Measurements from ENCODE around the gene RPS6KL1. TPM values are rescaled to one million over a fixed set of nuclear protein-coding genes. Genes with fewer than 3 reads are reported as not detected.

Gene RPS6KL1, protein sequence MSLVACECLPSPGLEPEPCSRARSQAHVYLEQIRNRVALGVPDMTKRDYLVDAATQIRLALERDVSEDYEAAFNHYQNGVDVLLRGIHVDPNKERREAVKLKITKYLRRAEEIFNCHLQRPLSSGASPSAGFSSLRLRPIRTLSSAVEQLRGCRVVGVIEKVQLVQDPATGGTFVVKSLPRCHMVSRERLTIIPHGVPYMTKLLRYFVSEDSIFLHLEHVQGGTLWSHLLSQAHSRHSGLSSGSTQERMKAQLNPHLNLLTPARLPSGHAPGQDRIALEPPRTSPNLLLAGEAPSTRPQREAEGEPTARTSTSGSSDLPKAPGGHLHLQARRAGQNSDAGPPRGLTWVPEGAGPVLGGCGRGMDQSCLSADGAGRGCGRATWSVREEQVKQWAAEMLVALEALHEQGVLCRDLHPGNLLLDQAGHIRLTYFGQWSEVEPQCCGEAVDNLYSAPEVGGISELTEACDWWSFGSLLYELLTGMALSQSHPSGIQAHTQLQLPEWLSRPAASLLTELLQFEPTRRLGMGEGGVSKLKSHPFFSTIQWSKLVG
- under 1 TPM in 2 of 6 donors, not detected in 4; 0.34 to 0.42 TPM for polyA plus RNA-seq (ENCODE audit: low read depth in 6 of 6)

DNA sequence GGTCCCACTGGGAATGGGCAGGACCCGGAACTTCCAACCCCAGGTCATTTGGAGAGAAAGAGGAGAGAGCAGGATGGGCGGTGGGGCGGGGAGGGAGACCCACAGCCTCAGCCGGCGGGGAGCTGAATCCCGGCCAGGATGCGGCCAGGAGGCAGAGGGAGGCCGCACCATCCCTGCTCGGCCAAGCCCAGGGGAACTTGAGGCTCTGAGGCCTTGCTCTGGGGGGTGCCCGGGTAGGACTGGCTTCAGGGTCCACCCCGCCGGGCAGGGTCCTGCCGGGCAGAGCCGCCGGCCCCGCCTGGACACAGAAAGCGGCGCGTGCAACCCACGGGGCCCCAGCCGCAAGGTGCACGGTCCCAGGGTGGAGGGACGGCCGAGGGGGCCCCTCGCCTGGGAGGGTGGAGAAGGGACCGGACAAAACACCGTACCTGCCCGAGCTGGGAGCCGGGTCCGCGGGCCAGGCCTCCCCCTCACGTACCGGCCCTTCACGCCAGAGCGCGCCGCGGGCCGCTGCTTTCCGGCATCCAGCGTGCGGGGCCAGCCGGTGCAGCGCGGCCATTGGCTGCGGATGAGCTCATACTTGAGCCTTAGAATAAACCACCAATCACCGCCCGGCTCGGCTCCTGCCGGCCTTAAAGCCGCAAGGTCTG is at the start of gene RPS6KL1:
RPS6KL1 (minus strand) TSS at position 509 of the 650 bp plus-strand sequence. CDS start 1,719 bp downstream, outside the sequence.
- Mint-ChIP-seq H3K4me1 (peaks cover 5 to 13% (median 6%) of the 10 kb centered on the region in 3 donors), H3K9me3 (peaks cover 0 to 2% (median 0%) of the 10 kb centered on the region in 7 donors), H3K36me3 (no peaks in the 10 kb centered on the region), H3K4me3 (peak within 1 kb of the TSS in 7 of 8 donors; percentile 41 to 75 (median 60)), H3K27me3 (peaks cover 6 to 17% (median 14%) of the 10 kb centered on the region in 3 donors), H3K27ac (peak within 1 kb of the TSS in 2 of 6 donors; percentile 22 to 32)
- ATAC-seq (ENCODE audit: low read depth in 2 of 2) (peak; percentile 94 to 97), DNase-seq (no peak)

DNA sequence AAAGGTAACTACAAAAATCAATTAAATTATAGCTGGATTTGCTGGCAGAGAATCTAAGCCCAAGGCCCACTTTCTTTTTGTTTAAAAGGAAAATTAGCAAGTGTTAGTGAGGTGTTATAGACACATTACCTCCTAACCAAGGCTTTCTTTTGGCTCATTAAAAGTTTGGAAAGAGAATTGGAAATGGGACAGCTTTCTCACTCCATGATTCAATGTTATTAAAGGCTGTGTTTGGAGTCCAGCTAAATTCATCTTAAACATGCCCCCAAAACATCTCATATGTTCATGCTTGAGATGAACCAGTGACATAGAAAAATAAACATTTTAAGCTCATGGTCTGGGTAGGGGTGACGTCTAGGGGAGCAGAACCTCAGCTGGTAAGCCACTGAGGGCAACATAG is 45.8 kb upstream of the RPS6KL1 start:
- Mint-ChIP-seq H3K36me3 (no peaks in the 10 kb centered on the region), H3K9me3 (no peaks in the 10 kb centered on the region), H3K27ac (peak overlapping the region in 1 of 6 donors; percentile 60), H3K4me1 (peaks cover 0 to 4% (median 1%) of the 10 kb centered on the region in 3 donors), H3K4me3 (no peak overlapping the region), H3K27me3 (no peaks in the 10 kb centered on the region)
- DNase-seq: no peak
- ATAC-seq (ENCODE audit: low read depth in 2 of 2): no peak

DNA sequence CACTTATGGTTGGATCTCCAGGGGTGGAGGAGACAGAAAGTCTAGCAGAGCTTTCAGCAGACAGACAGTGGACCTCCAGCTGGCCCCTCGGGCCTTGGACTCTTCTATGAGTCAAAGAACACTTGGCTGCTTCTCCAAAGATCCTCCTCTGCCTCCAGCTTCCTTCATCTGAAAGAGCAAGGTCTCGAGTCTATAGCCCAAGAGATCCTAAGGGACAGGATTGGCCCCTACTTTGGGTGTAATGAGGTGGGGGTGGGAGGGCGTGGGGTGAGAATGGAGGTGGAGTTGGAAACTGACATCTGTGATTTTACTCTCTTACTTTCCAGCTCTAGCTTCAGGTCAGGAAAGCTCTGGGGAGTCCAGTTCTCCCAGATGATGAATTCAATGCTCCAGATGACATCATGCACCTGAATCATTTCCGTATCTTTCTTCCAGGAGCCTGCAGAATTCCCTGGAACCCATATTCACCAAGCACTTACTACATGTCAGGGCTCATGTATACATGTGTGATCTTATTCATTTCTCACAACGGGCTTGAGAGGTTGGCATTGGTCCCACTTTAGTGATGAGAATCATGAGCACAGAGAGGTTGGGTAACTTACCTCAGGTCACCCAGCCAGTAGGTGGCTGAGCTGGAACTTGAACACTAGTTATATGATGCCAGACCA is 42.6 kb upstream of the RPS6KL1 start:
- Mint-ChIP-seq H3K36me3 (no peaks in the 10 kb centered on the region), H3K27me3 (no peaks in the 10 kb centered on the region), H3K4me3 (no peak overlapping the region), H3K27ac (peak overlapping the region in 1 of 6 donors; percentile 50), H3K9me3 (no peaks in the 10 kb centered on the region), H3K4me1 (peaks cover 19 to 25% (median 21%) of the 10 kb centered on the region in 3 donors)
- no peak for ATAC-seq (ENCODE audit: low read depth in 2 of 2)
- DNase-seq: no peak

DNA sequence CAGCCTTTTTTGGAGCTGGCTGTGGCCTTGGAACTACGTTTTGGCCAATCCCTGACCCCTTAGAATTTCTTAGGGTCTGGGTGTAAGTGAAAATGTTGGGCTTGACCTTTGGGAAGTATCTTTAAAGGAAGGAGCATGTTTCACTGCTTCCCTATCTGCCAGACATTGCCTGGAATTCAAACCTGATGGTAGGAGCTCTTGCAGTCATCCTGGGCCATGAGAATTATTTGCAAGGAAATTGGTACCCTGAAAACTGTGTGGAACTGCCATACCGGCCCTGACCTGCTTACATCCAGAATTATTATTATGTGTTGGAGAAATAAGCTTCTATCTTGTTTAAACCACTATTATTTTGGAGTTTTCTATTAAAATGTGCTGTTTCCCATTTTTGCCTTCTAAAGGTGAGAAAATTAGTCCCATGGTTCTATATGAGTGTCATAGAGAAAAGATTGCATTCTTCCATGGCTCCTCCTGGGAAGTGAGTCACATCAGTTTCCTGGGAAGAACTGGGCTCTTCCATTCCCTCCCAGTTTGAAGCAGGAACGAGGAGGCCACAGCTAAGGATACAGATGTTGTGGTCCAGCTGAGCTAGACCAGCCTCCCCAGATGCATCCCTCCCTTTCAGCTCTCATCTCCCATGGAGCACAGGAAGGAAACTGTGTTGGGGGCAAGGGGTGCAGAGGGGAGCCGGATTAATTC is 41.9 kb upstream of the RPS6KL1 start:
- Mint-ChIP-seq H3K27ac (no peak overlapping the region), H3K4me3 (no peak overlapping the region)

DNA sequence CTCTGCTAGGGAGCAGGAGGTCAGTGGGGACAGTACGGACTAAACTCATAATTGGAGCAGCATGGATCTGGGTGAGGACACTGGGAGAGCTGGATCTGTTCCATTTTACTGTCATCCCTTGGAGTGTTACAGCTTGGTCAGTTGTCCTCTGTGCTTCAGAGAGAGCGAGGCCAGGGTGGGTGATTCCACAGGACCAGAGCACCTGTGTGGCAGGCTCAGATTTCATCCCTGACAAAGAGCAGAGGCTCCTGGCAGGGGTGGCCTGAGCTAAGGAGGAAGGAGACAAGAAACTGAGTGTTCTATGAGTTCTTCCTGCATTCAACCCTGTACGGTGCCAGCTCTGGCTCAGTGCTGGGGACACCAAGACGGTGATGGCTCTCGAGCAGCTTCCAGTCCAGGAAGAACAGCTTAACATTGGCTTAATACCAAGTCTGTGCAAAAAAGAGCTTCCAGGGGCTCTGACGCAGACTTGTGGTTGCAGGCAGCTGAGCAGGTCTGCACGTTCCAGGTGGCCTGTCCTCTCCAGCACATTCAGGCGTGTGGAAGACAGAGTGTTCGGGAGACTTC is 40.7 kb upstream of the RPS6KL1 start:
- no peaks in the 10 kb centered on the region for H3K9me3 Mint-ChIP-seq
- DNase-seq (no peak), ATAC-seq (ENCODE audit: low read depth in 2 of 2) (peak; percentile 8 to 13)
- H3K4me3 Mint-ChIP-seq: peak overlapping the region in 1 of 8 donors; percentile 12
- H3K36me3 Mint-ChIP-seq: no peaks in the 10 kb centered on the region
- peak overlapping the region in 3 of 6 donors; percentile 4 to 89 (median 74) for H3K27ac Mint-ChIP-seq
- H3K4me1 Mint-ChIP-seq: peaks cover 19 to 25% (median 21%) of the 10 kb centered on the region in 3 donors
- no peaks in the 10 kb centered on the region for H3K27me3 Mint-ChIP-seq

More for the DNA sequence above, 41.9 kb upstream of the RPS6KL1 start:
- peaks cover 19 to 25% (median 21%) of the 10 kb centered on the region in 3 donors for H3K4me1 Mint-ChIP-seq
- H3K27me3 Mint-ChIP-seq: no peaks in the 10 kb centered on the region
- ATAC-seq (ENCODE audit: low read depth in 2 of 2): no peak
- no peaks in the 10 kb centered on the region for H3K9me3 Mint-ChIP-seq
- DNase-seq: no peak
- no peaks in the 10 kb centered on the region for H3K36me3 Mint-ChIP-seq

DNA sequence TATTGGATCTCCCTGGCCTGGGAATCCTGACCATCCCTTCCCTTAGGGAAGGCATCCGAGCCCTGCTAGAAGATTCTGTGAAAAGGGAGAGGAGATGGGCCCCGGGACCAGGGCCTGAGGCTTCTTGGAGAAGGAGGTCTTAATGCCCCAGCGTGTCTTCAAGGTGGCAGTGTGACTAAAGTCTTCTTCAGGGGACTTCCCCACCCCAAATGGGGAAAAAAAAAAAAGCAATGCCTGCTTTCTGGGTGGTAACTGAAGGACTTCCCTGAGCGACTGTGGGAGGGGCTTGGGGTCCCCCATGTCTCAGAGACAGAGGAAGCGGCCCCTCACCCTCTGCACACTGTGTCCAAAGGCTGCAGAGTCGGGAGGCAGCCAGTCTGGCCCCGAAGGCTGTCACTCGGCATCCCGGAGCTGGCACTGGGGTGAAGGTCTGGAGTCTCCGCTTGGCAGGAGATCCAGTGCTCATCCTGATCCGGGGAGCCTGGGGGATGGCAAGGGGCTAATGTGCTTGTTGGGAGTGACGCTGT is 40.2 kb upstream of the RPS6KL1 start:
- Mint-ChIP-seq H3K27ac (peak overlapping the region in 5 of 6 donors; percentile 74 to 89 (median 77)), H3K4me1 (peaks cover 19 to 25% (median 21%) of the 10 kb centered on the region in 3 donors), H3K27me3 (no peaks in the 10 kb centered on the region), H3K9me3 (no peaks in the 10 kb centered on the region), H3K4me3 (peak overlapping the region in 4 of 8 donors; percentile 15 to 81 (median 50)), H3K36me3 (no peaks in the 10 kb centered on the region)
- ATAC-seq (ENCODE audit: low read depth in 2 of 2) (peak; percentile 68 to 72), DNase-seq (no peak)

DNA sequence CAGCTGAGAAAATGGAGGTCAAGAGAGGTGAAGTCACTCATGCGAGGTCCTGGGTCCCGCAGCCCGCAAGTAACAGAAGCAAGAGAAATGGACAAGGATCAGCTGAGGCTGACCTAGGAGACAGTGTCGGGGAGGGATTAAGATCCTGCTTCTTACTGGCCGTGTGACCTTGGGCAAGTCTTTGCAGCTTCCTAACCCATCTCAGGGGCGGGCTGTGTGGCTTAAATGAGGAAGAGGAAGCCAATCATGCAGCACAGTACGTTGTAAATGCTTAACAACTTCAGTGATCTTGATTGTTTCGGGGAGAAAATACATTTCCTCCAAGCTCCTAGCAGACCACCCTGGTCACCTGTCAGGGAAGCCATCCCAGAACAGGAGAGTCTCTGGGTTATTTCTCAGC is 39.4 kb upstream of the RPS6KL1 start:
- peak overlapping the region; percentile 24 to 89 (median 75) for H3K27ac Mint-ChIP-seq
- H3K27me3 Mint-ChIP-seq: no peaks in the 10 kb centered on the region
- peak overlapping the region in 6 of 8 donors; percentile 20 to 81 (median 49) for H3K4me3 Mint-ChIP-seq
- DNase-seq: no peak
- H3K36me3 Mint-ChIP-seq: no peaks in the 10 kb centered on the region
- peak; percentile 70 to 75 for ATAC-seq (ENCODE audit: low read depth in 2 of 2)
- no peaks in the 10 kb centered on the region for H3K9me3 Mint-ChIP-seq
- peaks cover 19 to 25% (median 21%) of the 10 kb centered on the region in 3 donors for H3K4me1 Mint-ChIP-seq

DNA sequence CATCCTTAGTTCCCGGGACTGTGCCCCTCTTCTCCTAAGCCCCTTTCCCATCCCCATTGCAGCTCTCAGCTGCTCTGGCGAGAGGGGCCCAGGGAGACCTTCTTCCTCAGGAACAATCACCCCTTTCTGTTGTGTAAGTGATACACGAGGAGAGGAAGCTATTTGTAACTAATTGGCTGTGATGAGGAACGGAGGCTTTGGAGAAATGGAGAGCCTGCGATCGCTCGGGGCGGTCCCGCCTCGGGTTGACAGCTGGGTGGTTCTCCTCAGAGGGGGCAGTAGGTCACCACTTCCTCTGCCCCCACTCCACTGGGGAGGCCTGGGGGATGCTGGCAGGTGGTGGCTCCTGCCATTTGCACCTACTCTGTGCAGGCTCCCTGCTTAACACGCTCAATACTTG is 39.0 kb upstream of the RPS6KL1 start:
- no peak for DNase-seq

DNA sequence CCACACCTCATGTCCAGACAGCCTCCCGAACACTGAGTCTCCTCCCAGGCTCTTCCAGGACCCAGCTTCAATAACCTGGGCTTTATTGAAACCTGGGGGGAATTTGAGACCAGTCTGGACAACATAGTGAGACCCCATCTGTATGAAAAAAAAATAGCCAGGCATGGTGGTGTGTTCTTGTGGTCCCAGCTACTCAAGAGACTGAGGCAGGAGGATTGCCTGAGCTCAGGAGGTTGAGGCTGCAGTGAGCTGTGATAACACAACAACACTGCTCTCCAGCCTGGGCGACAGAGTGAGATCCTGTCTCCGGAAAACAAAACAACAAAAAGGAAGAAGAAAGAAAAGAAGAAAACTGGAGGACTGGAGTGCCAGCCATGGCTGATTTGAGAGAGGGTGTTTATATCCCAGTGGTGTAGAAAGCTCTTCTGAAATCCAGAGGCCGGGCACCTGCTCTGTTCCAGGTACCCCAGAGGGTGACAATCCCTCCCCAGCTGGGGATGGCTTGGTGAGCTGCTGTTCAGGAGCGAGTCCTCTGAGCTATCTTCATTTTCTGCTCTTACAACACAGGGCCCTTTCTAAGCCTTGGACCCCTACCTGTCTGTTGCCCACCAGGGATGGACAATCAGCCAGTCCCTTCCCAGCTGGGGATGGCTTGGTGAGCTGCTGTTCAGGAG is 38.3 kb upstream of the RPS6KL1 start:
- Mint-ChIP-seq H3K27me3 (peaks cover 0 to 6% (median 4%) of the 10 kb centered on the region in 3 donors), H3K4me1 (peaks cover 19 to 27% (median 22%) of the 10 kb centered on the region in 3 donors), H3K36me3 (no peaks in the 10 kb centered on the region), H3K27ac (peak overlapping the region in 1 of 6 donors; percentile 38), H3K9me3 (no peaks in the 10 kb centered on the region), H3K4me3 (no peak overlapping the region)
- DNase-seq (no peak), ATAC-seq (ENCODE audit: low read depth in 2 of 2) (no peak)

More for the DNA sequence above, 39.0 kb upstream of the RPS6KL1 start:
- H3K9me3 Mint-ChIP-seq: no peaks in the 10 kb centered on the region
- peaks cover 19 to 25% (median 21%) of the 10 kb centered on the region in 3 donors for H3K4me1 Mint-ChIP-seq
- H3K36me3 Mint-ChIP-seq: no peaks in the 10 kb centered on the region
- ATAC-seq (ENCODE audit: low read depth in 2 of 2): no peak
- peaks cover 0 to 2% (median 0%) of the 10 kb centered on the region in 3 donors for H3K27me3 Mint-ChIP-seq
- peak overlapping the region in 5 of 8 donors; percentile 20 to 59 (median 43) for H3K4me3 Mint-ChIP-seq
- peak overlapping the region in 4 of 6 donors; percentile 60 to 76 (median 74) for H3K27ac Mint-ChIP-seq

DNA sequence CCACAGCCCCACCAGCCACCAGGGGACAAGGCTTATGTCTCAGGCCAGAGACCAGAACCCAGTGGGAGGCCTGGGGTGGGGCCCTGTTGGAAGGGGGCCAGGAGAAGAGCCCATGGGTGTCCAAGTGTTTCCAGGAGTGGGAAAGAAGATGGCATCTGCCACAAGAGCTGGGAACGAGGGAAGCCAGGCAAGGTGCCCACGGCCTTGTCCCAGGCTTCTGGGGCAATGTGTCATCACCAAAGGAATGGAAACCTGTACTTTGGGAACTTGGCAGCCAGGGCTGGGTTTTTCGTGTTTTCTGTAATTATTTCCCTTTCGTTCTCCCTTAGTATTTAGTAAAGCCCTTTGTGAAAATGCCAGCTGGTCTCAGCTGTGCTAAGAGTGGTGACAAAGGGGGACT is 37.7 kb upstream of the RPS6KL1 start:
- Mint-ChIP-seq H3K4me1 (peaks cover 19 to 30% (median 26%) of the 10 kb centered on the region in 3 donors), H3K36me3 (no peaks in the 10 kb centered on the region), H3K27me3 (peaks cover 0 to 10% (median 8%) of the 10 kb centered on the region in 3 donors), H3K27ac (peak overlapping the region in 1 of 6 donors; percentile 2), H3K9me3 (no peaks in the 10 kb centered on the region), H3K4me3 (peak overlapping the region in 1 of 8 donors; percentile 47)
- DNase-seq (no peak), ATAC-seq (ENCODE audit: low read depth in 2 of 2) (no peak)

DNA sequence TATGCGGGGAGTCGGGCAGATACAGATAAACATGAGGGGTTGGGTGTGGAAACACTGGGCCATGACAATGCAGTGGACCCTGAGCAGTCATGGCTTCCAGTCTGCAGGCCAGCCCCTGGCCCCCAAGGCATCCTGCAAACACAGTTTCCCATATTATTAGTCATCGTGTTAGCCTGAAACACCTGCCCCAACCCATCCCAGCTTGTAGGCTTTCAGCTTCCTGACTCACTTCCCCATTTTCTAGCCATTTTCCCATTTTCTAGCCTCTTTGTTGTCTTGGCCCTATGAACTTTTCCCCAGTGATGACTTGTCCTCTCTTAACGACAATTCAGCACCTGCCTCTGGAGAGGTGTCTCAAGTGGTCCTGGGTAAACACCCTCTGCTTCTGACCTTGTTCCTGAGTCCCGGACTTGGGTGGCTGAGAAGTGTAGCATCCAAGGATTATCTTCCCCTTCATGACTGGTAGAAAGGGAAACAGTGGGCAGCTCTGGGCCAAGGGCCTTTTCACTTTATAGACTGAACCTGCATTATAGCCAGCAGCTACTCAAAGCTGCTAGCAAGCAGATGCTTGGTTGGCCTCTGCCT is 36.6 kb upstream of the RPS6KL1 start:
- no peak overlapping the region for H3K4me3 Mint-ChIP-seq
- H3K27ac Mint-ChIP-seq: no peak overlapping the region
- no peaks in the 10 kb centered on the region for H3K36me3 Mint-ChIP-seq
- H3K4me1 Mint-ChIP-seq: peaks cover 19 to 30% (median 26%) of the 10 kb centered on the region in 3 donors
- no peak for DNase-seq
- H3K9me3 Mint-ChIP-seq: no peaks in the 10 kb centered on the region
- no peak for ATAC-seq (ENCODE audit: low read depth in 2 of 2)
- peaks cover 0 to 10% (median 8%) of the 10 kb centered on the region in 3 donors for H3K27me3 Mint-ChIP-seq
